Lung microvascular endothelial cell (primary cell): Measurements from ENCODE around the gene LATS2. TPM values are rescaled to one million over a fixed set of nuclear protein-coding genes. Genes with fewer than 3 reads are reported as not detected.
"Not testable (repeated sequence)": the region's sequence is repeated elsewhere in the genome, so short reads cannot be mapped to it uniquely, and the experiment has no call there.

Source experiments
- DNase-seq, 2 donors: peaks; one replicate each; pipeline versions ENCODE4 v3.0.0 to v3.0.0-alpha.2; 2010; ENCODE audit warnings: low read depth in 2 of 2
- total RNA-seq: library from RNA; depleted of rRNA; stranded (reverse); fragments of >200 nt; gene quantifications from 2 replicates; pipeline ENCODE4 v1.2.1, GENCODE V29; 2014

LATS2 gene
- total RNA-seq, 1 donor from 2014 or later: 25.0 TPM

DNA sequence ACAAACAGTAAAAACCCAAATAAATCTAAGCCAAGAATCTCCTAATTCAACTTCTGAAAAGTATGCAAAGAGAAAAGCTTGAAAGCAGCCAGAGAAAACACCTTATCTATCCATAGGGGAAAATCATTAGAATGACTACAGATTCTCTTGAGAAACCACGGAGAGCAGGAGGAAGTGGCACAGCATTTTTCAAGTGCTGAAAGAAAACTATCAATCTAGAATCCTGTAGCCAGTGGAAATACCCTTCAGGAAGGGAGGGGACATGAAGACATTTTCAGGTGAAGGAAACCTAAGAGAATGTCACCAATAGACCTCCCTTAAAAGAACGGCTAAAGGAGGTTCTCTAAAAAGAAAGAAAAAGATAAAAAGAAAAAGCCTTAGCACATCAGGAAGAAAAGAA, 92.6 kb downstream of the LATS2 start:
- DNase-seq: no peak

DNA sequence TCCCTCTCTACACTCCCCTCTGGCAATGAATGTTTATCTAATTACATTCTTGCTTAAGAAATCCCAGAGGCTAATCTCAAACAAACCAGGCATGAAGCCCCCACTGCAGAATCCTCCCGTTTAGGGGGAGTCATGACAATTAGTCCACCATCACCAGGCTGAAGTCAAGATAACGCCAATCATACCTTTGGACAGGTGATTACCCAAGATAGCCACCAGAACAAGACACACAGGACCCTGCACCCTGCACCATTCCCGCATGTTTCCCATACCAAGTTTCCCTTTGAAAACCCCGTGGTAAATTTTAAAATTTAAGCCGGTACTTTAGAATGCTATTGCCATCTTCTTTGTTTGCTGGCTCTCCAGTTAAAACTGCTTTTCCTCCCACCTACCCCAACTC, 94.0 kb downstream of the LATS2 start:
- no peak for DNase-seq

DNA sequence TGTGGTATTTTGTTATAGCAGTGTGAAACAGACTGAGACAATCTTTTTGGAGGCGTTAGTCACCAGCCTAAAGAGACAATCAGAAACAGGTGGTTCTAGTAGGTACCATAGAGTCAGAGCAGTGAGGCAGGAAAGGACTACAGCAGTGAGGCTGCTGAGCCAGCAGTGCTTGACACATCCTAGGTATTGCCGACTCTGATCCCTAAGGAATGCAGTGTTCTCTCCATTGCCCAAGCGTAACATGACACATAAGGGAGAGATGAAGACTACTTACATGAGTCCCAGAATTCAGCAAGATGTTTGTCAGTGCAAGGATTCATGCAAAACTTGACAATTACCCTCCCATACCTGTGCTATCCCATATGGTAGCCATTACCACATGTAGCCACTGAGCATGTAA, 96.5 kb downstream of the LATS2 start:
- DNase-seq: no peak

DNA sequence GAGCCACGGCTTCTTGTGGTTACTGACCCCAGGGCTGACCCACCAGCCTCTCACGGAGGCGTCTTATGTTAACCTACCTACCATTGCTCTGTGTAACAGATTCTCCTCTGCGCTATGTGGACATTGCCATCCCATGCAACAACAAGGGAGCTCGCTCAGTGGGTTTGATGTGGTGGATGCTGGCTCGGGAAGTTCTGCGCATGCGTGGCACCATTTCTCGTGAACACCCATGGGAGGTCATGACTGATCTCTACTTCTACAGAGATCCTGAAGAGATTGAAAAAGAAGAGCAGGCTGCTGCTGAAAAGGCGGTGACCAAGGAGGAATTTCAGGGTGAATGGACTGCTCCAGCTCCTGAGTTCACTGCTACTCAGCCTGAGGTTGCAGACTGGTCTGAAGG, 99.7 kb downstream of the LATS2 start:
- peak in 1 of 2 donors; percentile 13 for DNase-seq

DNA sequence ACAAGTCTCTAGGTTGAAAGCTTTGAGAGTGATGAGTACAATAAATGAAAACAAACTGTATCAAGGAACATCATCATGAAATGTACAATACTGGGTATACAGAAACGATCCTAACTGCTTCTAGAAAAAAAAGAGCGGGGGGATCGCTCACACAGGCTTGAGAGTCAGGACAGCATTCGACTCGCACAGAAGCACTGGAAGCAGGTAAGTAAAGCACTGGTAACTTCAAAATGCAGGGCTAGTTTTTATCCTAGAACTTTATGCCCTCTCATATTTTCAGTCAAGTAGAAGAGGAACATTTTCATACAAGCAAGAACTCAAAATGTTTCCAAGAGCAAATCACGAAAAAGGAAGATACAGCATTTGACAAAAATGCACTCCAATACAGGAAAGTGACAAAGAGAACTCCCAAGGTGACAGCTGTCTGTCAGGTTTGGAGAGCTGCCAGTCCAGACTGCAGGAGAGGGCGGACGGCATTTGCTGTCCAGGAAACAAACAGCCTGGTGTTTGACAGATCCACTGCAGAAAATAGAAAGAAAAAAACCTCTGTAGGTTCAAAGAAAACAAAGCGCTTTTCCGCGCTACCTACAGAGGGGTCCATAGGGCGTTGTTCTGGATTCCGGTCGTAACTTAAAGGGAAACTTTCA, 100.6 kb downstream of the LATS2 start:
- DNase-seq: peak; percentile 22 to 59

DNA sequence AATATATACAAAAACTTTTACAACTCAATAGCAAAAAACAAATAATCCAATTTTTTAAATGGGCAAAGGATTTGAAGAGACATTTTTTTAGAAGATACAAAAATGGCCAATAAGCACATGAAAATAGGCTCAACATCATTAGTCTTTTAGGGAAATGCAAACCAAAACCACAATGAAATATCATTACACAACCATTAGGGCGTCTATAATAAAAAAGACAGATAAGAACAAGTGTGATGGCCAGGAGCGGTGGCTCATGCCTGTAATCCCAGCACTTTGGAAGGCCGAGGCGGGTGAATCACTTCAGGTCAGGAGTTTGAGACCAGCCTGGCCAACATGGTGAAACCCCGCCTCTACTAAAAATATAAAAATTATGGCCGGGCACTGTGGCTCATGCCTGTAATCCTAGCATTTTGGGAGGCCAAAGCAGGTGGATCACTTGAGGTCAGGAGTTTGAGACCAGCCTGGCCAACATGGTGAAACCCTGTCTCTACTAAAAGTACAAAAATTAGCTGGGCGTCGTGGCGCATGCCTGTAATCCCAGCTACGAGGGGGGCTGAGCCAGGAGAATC, 104.3 kb downstream of the LATS2 start:
- DNase-seq: not testable (repeated sequence)

DNA sequence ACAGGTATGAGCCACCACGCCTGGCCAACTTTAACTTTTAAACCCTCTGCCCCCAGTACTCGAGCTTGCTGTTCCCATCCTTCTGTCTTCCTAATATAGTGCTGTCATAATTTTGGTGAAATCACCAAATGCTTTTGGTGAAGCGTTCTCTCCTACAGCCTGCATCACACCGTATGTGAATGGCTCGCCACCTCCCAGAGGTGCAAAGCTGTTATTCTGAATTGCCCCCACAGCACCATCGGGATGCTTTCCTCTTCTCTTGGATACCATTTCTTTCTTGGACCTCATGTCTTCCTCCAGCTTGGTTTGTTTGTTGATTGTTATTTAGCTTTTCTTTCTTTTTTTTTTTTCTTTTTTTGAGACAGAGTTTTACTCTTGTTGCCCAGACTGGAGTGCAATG, 105.9 kb downstream of the LATS2 start:
- no peak for DNase-seq

DNA sequence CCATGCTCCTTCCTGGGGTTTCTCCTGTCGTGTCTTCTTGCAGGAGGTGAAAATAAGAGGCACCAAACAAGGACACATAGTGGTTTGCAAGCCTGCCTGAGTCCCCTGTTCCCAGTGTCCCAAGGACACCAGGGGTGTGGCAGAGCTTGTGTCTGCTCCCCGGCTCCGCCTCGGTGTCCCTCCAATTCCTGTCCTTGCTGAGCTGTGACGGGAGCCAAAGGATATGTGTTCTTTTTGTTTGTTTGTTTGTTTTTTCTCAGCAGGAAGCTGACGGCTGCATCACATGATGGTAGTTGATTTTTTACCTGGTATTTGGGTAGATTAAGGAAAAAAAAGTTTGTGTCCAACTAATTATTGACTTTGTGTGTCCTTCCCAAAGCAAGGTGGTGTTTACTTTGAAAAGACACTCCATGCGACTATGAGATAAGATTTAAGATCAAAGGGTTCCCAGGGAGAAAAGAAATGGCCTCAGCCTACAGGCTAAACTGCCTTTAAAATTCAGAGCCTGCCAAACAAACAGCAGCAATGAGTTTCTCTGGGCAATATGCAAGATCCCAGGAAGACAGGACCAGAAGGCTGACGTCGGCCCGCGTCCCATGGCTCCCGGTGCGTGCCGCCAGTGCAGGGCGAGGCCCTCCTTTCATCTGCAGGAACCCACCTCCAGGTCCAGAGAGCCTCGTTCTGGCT, 108.0 kb downstream of the LATS2 start:
- no peak for DNase-seq

DNA sequence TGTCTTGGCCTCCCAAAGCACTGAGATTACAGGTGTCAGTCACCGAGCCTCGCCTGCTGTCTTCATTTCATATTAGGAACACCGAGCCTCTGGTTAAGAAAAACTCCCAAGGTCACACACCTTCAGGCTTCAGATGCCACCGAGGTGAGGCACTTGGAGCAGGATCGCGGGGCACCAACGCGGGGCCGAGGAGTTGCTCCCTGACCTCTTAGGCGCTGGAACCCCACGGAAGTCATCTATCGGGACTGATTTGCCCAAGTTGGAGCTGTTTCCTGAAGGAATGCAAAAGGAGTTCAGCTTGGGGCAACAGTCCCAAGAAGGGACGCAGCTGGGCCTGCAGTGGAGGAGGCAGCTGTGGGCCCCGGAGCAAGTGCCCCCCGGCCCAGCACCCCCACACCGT, 108.5 kb downstream of the LATS2 start:
- DNase-seq: no peak

DNA sequence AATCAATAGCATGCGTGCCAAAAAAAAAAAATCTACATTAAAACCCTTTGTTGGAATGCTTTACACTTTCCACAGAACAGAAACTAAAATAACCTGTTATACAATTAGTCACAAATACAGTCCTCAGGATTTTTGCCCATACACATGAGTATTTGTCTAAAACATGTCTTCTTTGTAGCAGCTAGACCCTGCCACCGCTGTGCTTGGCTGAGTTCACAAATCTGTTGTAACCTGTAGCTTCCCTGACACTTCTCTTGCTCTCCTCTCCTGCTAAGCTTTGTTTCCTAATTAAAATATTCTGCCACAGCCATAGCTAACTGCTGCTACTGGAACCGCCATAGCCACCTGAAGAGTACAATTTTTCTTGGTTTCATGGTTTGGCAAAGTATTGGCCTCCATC, 113.4 kb downstream of the LATS2 start:
- DNase-seq: not testable (repeated sequence)

DNA sequence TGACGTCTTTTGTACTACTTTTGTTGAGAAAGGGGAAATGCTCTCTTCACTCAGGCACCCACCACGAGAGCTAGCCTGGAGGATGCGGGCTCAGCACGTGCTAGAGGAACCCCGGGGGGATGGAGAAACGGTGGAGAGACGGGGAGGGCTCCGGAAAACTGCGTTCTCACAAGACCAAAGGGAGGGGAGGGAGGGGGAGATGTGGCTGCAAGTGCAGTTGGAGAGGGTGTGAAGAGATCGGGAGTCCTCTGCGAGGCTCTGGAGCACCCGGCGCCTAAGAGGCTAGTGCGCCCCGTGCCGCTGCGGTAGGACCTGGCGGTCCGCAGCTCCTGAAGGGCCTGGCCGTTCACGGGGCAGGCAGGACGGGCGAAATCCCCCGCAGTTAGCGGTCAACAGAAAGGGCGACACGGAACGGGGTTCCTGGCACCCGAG, 115.4 kb downstream of the LATS2 start:
- peak; percentile 16 to 24 for DNase-seq

DNA sequence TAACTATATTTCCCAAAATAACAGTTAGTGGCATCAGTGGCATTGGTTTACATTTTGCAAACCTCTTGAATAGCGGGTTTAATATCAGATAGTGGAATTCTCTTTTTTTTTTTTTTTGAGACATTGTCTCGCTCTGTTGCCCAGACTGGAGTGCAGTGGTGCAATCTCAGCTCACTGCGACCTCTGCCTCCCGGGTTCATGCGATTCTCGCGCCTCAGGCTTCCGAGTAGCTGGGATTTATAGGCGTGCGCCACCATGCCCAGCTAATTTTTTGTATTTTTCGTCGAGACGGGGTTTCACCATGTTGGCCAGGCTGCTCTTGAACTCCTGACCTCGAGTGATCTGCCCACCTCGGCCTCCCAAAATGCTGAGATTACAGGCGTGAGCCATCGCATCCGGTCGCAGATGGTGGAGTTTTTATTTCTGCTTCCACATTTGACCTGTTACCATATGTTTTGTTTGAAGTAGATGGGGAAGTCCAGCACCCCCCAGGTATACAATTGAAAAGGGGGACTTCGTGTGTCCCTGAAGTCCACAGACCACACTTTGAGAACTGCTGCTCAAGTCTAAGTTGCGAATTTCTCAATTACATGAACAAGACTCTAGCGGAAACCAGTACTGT, 118.3 kb downstream of the LATS2 start:
- DNase-seq: no peak

DNA sequence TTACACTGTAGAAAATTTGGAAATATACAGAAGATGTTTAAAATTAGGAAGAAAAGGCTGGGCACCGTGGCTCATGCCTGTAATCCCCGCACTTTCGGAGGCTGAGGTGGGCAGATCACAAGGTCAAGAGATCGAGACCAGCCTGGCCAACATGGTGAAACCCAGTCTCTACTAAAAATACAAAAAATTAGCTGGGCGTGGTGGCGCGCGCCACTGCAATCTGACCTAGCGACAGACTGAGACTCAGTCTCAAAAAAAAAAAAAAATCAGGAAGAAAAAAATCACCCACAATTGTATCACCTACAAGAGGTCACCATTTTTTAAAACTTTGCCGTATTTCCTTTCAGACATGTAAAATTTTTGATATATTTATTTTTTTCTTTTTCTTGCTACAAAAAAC, 120.9 kb downstream of the LATS2 start:
- not testable (repeated sequence) for DNase-seq

DNA sequence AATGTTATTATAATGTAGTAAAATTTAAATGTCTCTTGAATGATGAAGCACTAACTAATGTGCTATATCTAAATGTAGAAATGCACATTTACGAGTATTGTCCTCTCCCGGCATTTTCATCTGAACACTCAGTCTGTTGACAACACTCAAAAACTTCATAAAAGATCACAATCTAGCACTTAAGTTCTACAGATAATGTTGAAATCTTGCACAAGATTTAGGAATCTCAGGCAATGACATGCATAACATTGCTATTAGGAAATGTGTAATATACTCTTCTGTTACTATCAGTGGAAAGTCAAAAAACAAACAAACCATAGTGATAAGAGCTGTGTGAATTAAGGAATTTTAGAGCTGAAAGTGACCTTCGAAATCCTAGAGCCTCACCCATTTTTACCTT, 121.3 kb downstream of the LATS2 start:
- no peak for DNase-seq

DNA sequence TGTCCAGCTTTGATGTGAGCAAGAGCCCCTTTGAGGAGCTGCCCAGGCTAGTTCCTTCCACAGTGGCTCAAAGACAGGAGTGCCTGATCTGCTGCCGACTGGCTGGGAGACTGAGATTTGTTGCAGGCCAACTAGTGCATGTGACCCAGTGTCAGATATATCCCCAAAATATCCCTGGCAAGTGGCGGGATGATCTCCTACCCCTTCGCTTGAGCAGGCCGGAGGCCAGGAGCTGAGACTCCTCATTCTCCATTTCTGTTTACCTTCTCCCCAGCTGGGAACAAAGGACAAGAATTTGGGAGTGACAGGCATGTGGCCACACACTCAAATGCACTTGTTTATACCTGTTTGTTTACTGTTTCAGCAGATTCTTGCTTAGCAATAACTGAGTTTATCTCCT, 121.7 kb downstream of the LATS2 start:
- no peak for DNase-seq

DNA sequence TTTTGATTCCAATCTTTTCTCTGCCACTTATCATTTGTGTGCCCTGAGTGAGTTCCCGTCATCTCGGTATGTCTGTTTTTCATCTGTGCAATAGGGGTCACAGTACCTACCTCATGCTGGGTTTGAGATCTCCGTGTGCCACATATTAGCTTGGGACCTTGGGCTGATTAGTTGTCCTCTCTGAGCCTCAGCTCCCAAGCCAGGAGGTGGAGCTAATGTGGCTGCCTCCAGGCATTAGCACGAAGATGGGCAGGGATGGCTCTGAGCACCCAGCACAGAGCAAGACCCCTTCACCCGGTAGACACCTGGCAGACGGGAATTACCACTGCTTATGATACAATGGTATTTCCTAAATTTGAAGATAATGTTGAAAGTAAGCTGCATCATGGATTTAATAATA, 123.1 kb downstream of the LATS2 start:
- no peak for DNase-seq

DNA sequence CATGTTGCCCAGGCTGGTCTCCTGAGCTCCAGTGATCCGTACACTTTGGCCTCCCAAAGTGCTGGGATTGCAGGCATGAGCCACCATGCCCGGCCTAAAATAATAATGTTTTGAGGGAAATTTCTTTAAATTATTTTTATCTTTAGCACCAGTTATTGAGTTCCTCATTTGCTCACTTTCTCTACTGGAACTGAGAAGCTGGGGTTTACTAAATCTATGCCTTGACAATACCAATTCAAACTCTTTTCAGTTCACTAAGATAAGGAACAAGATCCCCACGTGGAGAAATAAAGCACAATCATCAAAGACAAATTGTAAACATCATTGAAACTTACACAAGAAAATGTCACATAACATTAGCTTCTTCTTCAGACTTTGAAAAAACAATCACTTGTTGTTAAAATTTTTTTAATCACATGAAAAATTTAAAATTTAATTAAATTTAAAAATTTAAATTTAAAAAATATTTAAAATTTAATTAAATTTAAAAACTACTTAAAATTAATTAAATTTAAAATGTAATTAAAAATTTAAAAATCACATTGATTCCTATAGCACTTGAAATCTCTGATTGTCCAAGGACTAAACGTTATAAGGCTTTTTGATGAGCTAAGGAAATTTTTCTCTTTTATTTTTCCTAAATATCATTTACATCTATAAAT, 133.7 kb downstream of the LATS2 start:
- DNase-seq: no peak

DNA sequence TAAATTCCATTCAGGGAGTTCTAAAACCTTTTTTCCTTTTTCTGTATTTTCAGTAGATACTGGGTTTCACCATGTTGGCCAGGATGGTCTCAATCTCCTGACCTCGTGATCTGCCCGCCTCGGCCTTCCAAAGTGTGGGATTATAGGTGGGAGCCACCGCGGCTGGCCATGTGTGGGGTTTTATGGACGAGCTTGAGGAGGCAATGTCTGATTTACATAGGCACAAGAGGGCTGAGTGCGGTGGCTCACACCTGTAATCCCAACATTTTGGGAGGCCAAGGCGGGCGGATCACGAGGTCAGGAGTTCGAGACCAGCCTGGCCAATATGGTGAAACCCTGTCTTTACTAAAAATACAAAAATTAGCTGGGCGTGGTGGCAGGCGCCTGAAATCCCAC, 136.0 kb downstream of the LATS2 start:
- not testable (repeated sequence) for DNase-seq

DNA sequence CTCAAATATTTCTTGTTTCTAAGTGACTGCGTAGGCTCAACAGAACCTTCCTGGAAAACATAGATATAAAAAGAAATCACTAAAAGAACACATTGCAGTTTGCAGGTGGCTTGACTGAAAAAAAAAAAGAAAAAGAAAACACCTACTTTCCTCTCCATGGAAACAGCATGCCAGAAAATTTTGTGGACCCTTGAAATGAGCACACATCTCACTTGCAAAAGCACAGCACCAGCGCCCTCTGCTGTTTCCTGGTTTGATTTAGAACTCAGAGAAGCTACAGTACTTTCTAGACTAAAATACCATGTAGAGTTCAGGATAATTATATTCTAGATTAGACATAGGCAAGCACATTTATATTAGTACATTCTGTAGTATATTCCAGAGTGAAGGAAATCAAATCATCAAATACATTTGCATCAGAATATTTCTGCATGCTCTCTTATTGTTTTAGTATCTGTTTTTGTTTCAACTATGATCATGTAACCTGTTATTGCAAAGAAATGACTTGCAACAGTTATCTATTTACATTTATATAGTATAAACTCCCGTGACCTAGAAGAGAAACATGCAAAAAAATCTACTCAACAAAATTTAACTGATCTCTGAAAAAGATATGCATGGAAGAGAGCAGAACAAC, 136.5 kb downstream of the LATS2 start:
- peak; percentile 88 to 93 for DNase-seq

DNA sequence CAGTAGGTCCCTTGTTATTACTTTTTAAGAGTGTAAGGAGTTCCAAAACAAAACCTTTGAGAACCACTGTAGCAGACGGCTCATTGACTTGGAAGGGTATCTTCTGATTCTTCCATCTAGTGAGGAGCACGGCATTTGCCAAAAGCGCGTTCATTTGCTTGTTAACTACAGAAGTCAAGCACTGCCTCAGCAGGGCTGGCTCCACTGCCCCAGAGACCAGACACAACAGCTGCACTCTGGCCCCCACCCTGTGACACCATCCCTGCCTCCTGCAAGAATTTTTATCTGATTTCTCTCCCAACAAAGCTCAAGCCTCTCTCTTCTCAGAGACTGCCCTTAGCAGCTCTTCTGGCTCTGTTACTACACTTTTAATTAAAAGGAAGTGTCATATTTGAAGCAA, 138.1 kb downstream of the LATS2 start:
- no peak for DNase-seq
